Posterior vena cava (tissue), 2 donors: Measurements from ENCODE around the gene RAB5B. TPM values are rescaled to one million over a fixed set of nuclear protein-coding genes. Genes with fewer than 3 reads are reported as not detected.
A peak's percentile ranks its signal among the peaks of the same experiment; 100 is the strongest.
"Not testable (repeated sequence)": the region's sequence is repeated elsewhere in the genome, so short reads cannot be mapped to it uniquely, and the experiment has no call there.

Experiments
- DNase-seq: peaks from one replicate; pipeline ENCODE4 v3.0.0-alpha.2; 2020; ENCODE audit warnings: low spot score
- intact Hi-C, 2 donors: fragments of 100-400 bp; cut with DNase I; formaldehyde crosslinking; loops; one replicate each; pipeline versions ENCODE4 v1.14.1 to v1.14.2; 2022 to 2023
- total RNA-seq, 2 donors: library from RNA; stranded (reverse); fragmentation: NEBNext Ultra II Directional; extraction: Animal tissue kit (Norgen Biotek cat#: 25700); gene quantifications; one replicate each; pipeline ENCODE4 v1.2.1, GENCODE V29; 2021
- donor health status: DM: yes; HTN: yes; CAD: no.
- donor health status: DM: yes; HTN: yes; CAD: no.

RAB5B gene
- total RNA-seq, 2 donors from 2014 or later, result 108 to 109 TPM

DNA sequence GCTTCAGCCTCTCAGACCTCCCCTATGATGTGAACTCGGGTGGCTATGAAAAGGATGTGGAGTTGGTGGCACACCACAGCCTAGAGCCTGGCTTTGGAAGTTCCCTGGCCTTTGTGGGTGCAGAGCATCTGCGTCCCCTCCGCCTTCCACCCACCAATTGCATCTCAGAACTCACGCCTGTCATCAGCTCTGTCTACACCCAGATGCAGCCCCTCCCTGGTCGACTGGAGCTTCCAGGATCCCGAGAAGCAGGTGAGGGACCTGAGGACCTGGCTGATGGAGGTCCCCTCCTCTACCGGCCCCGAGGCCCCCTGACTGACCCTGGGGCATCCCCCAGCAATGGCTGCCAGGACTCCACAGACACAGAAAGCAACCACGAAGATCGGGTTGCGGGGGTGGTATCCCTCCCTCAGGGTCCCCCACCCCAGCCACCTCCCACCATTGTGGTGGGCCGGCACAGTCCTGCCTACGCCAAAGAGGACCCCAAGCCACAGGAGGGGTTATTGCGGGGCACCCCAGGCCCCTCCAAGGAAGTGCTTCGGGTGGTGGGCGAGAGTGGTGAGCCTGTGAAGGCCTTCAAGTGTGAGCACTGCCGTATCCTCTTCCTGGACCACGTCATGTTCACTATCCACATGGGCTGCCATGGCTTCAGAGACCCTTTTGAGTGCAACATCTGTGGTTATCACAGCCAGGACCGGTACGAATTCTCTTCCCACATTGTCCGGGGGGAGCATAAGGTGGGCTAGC is 60.9 kb downstream of the RAB5B start:
- intact Hi-C loops, result loop anchor here (5.0 to 10.0 kb wide), 2 partner anchors 37 to 50 kb away; partner anchors contain the start of gene SUOX (in 1 of the 2)
- DNase-seq, result no peak

- intact Hi-C loops, result loop anchor here (5.0 to 10.0 kb wide), 2 partner anchors 40 to 52 kb away; partner anchors contain the start of gene SUOX (in 1 of the 2)
- DNase-seq, result no peak
Measured at GRCh38 chr12:56037161-56037560, 63.3 kb downstream of the RAB5B start.

GRCh38 chr12:56038022-56038655 is 64.3 kb downstream of the RAB5B start:
- intact Hi-C loops, result loop anchor here (5.0 to 10.0 kb wide), 2 partner anchors 41 to 53 kb away; partner anchors contain the start of gene SUOX (in 1 of the 2)
- DNase-seq, result no peak

DNA sequence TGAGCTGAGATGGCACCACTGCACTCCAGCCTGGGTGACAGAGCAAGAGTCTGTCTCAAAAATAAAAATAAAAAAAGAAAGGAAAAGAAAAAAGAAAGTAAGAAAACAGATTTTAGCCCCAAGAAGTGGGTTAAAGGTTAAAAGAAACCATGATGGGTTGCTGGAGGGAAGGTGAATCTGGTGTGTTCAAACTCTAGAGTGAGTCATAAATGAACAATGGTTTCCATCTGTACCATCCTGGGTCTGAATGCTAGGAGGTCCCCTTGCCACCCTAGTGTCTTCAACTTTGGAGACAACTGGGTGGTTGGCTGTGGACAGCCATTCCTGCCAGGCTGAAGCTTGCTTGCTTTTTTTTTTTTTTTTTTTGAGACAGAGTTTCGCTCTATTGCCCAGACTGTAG is 66.3 kb downstream of the RAB5B start:
- DNase-seq, result no peak
- intact Hi-C loops, result no loop called here

GRCh38 chr12:56040963-56041551 is 67.2 kb downstream of the RAB5B start:
- DNase-seq, result no peak
- intact Hi-C loops, result no loop called here

GRCh38 chr12:56041552-56042429 is 67.9 kb downstream of the RAB5B start, which contains the start of gene RPS26:
TSS of gene RPS26 (plus strand) at chr12:56041918. CDS start at chr12:56042167, 249 bp downstream.
- peak; percentile 99 for DNase-seq
- intact Hi-C loops, result no loop called here

DNA sequence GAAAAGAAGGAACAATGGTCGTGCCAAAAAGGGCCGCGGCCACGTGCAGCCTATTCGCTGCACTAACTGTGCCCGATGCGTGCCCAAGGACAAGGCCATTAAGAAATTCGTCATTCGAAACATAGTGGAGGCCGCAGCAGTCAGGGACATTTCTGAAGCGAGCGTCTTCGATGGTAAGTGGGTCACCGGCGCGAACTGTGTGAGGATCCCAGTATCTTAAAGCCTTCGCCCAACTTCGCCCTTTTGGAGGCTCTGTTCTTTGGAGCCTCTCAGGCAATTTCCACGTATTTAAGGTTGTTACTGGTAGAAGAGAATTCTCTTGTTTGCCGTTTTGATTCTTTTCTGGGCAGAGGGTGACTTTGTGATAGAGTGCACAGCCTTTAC is 68.5 kb downstream of the RAB5B start:
- intact Hi-C loops, DNase-seq: not testable (repeated sequence)

DNA sequence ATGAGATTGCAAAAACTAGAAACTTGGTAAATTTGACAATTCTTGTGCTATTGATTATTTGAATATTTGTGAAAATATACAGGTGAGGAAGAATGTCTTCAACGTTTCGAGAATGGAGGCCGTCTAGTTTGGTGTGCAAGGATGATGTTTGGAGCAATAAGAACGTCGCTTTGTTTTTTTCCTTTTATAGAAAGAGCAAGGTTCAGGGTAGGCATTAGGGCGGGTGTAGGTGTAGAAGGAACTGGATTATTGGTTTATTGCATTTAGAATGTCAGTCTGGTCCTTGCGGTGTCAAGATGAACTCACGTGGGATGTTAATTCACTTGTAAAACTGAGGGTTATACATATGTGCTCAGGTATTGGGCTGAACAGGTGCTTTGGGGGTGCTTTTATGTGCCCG is 69.0 kb downstream of the RAB5B start:
- no peak for DNase-seq
- intact Hi-C loops, result no loop called here

Other genes starting within 250 kb of the RAB5B start
- gene CD63, start 245.1 kb upstream of the RAB5B start, total RNA-seq, result 1,000 to 10,000 TPM; 1,385 to 1,570 TPM
- gene GDF11, start 231.0 kb upstream of the RAB5B start, total RNA-seq, result 10 to 100 TPM in 1 of 2 donors, 1 to 10 TPM in 1; 8.4 to 11.0 TPM
- gene SARNP, start 156.4 kb upstream of the RAB5B start, total RNA-seq, result 10 to 100 TPM; 47.8 to 49.8 TPM
- gene ORMDL2, start 156.0 kb upstream of the RAB5B start, total RNA-seq, result 10 to 100 TPM; 27.3 to 31.1 TPM
- gene DNAJC14, start 144.5 kb upstream of the RAB5B start, total RNA-seq, result 10 to 100 TPM; 23.0 to 24.7 TPM
- 10 to 100 TPM; 39.7 to 48.7 TPM for gene MMP19, start 131.1 kb upstream of the RAB5B start, total RNA-seq
- 10 to 100 TPM; 18.6 to 19.6 TPM for gene PYM1, start 46.2 kb upstream of the RAB5B start, total RNA-seq
- gene DGKA, start 42.9 kb upstream of the RAB5B start, total RNA-seq, result 10 to 100 TPM; 35.4 to 38.0 TPM
- gene PMEL, start 8.0 kb upstream of the RAB5B start, total RNA-seq, result 10 to 100 TPM in 1 of 2 donors, 1 to 10 TPM in 1; 5.0 to 26.1 TPM
- 10 to 100 TPM; 17.7 to 22.8 TPM for gene CDK2, start 7.2 kb upstream of the RAB5B start, total RNA-seq
- gene SUOX, start 23.2 kb downstream of the RAB5B start, total RNA-seq, result 10 to 100 TPM; 15.0 to 15.9 TPM
- gene IKZF4, start 47.0 kb downstream of the RAB5B start, total RNA-seq, result 1 to 10 TPM; 5.6 to 8.6 TPM
- 10 to 100 TPM; 33.2 to 45.2 TPM for gene RPS26, start 67.8 kb downstream of the RAB5B start, total RNA-seq
- 1 to 10 TPM in 1 of 2 donors, under 1 TPM in 1; 0.71 to 1.4 TPM for gene ERBB3, start 106.1 kb downstream of the RAB5B start, total RNA-seq
- gene PA2G4, start 130.5 kb downstream of the RAB5B start, total RNA-seq, result 10 to 100 TPM; 59.3 to 71.7 TPM
- gene RPL41, start 142.6 kb downstream of the RAB5B start, total RNA-seq, result 1,000 to 10,000 TPM; 2,364 to 2,753 TPM
- gene ZC3H10, start 144.2 kb downstream of the RAB5B start, total RNA-seq, result 1 to 10 TPM; 7.9 to 8.0 TPM
- 100 to 1,000 TPM; 113 to 120 TPM for gene ESYT1, start 154.2 kb downstream of the RAB5B start, total RNA-seq
- 10 to 100 TPM; 32.9 to 35.7 TPM for gene MYL6B, start 178.5 kb downstream of the RAB5B start, total RNA-seq
- 1,000 to 10,000 TPM; 3,219 to 3,986 TPM for gene MYL6, start 184.3 kb downstream of the RAB5B start, total RNA-seq
- gene SMARCC2, start 215.4 kb downstream of the RAB5B start, total RNA-seq, result 10 to 100 TPM; 81.0 to 93.9 TPM
- gene RNF41, start 247.8 kb downstream of the RAB5B start, total RNA-seq, result 10 to 100 TPM; 40.1 to 44.2 TPM